Mesendoderm (in vitro differentiated cells): Measurements from ENCODE around the gene APBB2.

Experiments
- DNase-seq: peaks from one replicate; pipeline ENCODE4 v3.0.0; 2013
- H2AK5ac ChIP-seq: 2 replicates; pipeline ENCODE4 v1.6.1; 2013; ENCODE audit warnings: low read length, inconsistent platforms
- H2BK120ac ChIP-seq: 2 replicates; pipeline ENCODE4 v1.6.1; 2013; ENCODE audit warnings: low read depth, mild to moderate bottlenecking, low read length, moderate library complexity, mixed read lengths
- H2BK15ac ChIP-seq: replicated peaks from 2 replicates; pipeline ENCODE4 v1.6.1; 2013; ENCODE audit warnings: low read depth, mild to moderate bottlenecking, moderate library complexity
- H2BK5ac ChIP-seq: 2 replicates; pipeline ENCODE4 v1.6.1; 2013; ENCODE audit warnings: low read length, inconsistent platforms
- H3K18ac ChIP-seq: 2 replicates; pipeline ENCODE4 v1.6.1; 2013; ENCODE audit warnings: mild to moderate bottlenecking, low read length, mixed read lengths
- H3K23ac ChIP-seq: one replicate; pipeline ENCODE4 v1.6.1; 2013; ENCODE audit warnings: low read length
- H3K27ac ChIP-seq: 2 replicates; pipeline ENCODE4 v1.5.1; 2013; ENCODE audit warnings: low read depth, mild to moderate bottlenecking, inconsistent platforms, low read length, moderate library complexity
- H3K27me3 ChIP-seq: 2 replicates; pipeline ENCODE4 v1.6.1; 2013; ENCODE audit warnings: low read length, control low read depth, mild to moderate bottlenecking, inconsistent platforms; ENCODE audit not compliant: insufficient read depth, poor library complexity
- H3K36me3 ChIP-seq: 2 replicates; pipeline ENCODE4 v1.6.1; 2013; ENCODE audit warnings: low read length, inconsistent platforms; ENCODE audit not compliant: control insufficient read depth, insufficient read depth
- H3K4ac ChIP-seq: one replicate; pipeline ENCODE4 v1.6.1; 2013; ENCODE audit warnings: low read depth, mild to moderate bottlenecking, low read length, moderate library complexity
- H3K4me1 ChIP-seq: 2 replicates; pipeline ENCODE4 v1.6.1; 2013; ENCODE audit warnings: low read depth, low read length, inconsistent platforms; ENCODE audit not compliant: control insufficient read depth
- H3K4me2 ChIP-seq: 2 replicates; pipeline ENCODE4 v1.6.1; 2013; ENCODE audit warnings: low read length
- H3K4me3 ChIP-seq: 2 replicates; pipeline ENCODE4 v1.5.1; 2013; ENCODE audit warnings: mild to moderate bottlenecking, low read length
- H3K56ac ChIP-seq: one replicate; pipeline ENCODE4 v1.6.1; 2013; ENCODE audit warnings: low read length
- H3K79me1 ChIP-seq: 2 replicates; pipeline ENCODE4 v1.6.1; 2013; ENCODE audit warnings: low read length, inconsistent platforms
- H3K79me2 ChIP-seq: 2 replicates; pipeline ENCODE4 v1.6.1; 2013; ENCODE audit warnings: mild to moderate bottlenecking, low read length; ENCODE audit not compliant: control insufficient read depth, insufficient read depth
- H3K9ac ChIP-seq: 2 replicates; pipeline ENCODE4 v1.6.1; 2013; ENCODE audit warnings: low read length, inconsistent platforms
- H4K5ac ChIP-seq: one replicate; pipeline ENCODE4 v1.6.1; 2013; ENCODE audit warnings: low read length
- H4K8ac ChIP-seq: one replicate; pipeline ENCODE4 v1.6.1; 2013; ENCODE audit warnings: low read depth, mild to moderate bottlenecking, control low read depth, low read length, moderate library complexity
- WGBS: extraction: QIAGEN DNeasy Blood & Tissue Kit; methylation state at CpG from one replicate; pipeline ENCODE4 v1.1.7; 2013; ENCODE audit warnings: low lambda C conversion rate, missing lambda C conversion rate; ENCODE audit not compliant: insufficient coverage; ENCODE audit errors: extremely low coverage; 5-methylcytosine and 5-hydroxymethylcytosine counted together

Gene APBB2

DNA sequence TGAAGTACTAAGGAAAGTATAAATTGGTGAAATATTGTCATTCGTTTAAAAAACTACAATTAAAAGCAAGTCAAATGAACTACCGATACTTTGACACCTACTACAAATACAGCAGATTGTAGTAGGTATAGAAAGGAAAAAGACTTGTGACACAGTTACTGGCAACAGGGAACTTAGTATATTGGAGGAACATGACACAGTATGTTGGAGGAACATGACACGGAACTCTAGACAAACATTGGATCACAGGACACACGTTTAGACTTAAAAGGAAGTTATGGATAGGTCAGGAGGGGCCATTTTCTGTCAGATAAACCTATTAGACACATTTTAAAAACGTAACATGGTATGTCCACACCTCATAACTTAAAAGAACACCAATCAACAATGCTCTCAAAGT is 132.5 kb downstream of the APBB2 start:
- H3K27me3 ChIP-seq = no peaks in the 10 kb centered on the region
- no peak for DNase-seq
- no peak overlapping the region for H3K4ac ChIP-seq
- no peak overlapping the region for H3K56ac ChIP-seq
- peaks cover 4% of the 10 kb centered on the region for H3K4me1 ChIP-seq
- no peaks in the 10 kb centered on the region for H3K36me3 ChIP-seq
- no peak overlapping the region for H3K27ac ChIP-seq
- H2BK120ac ChIP-seq = no peak overlapping the region
- no peak overlapping the region for H3K4me3 ChIP-seq
- peak overlapping the region; percentile 28 for H4K8ac ChIP-seq
- no peaks in the 10 kb centered on the region for H3K79me1 ChIP-seq
- no peak overlapping the region for H3K18ac ChIP-seq
- no peak overlapping the region for H2BK5ac ChIP-seq
- H4K5ac ChIP-seq = no peak overlapping the region
- H2BK15ac ChIP-seq = no peak overlapping the region
- no peaks in the 10 kb centered on the region for H3K79me2 ChIP-seq
- no peak overlapping the region for H3K4me2 ChIP-seq
- no peak overlapping the region for H3K23ac ChIP-seq
- H2AK5ac ChIP-seq = no peak overlapping the region
- H3K9ac ChIP-seq = no peak overlapping the region
- no CpG with 5 or more reads among the region's 5 CpGs for WGBS

DNA sequence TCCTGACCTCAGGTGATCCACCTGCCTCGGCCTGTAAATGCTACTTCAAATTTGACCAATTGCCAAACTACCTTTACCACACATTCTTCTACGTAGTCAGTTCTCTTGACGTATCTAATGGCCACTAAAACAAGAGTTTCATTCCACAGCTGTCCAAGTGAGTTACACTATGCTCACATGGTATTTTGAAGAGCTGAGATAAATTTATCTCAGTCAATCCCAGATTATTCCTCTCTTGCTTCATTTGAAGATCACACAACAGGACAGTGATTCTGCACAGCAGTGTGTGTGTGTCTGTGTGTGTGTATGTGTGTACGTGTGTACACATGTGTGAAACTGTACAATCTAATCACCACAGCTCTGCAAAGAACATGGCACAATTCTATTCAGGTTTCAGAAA is 133.4 kb downstream of the APBB2 start:
- DNase-seq = no peak
- no peak overlapping the region for H2BK120ac ChIP-seq
- no peaks in the 10 kb centered on the region for H3K79me1 ChIP-seq
- no peak overlapping the region for H4K5ac ChIP-seq
- no peak overlapping the region for H2BK5ac ChIP-seq
- WGBS = no CpG with 5 or more reads among the region's 4 CpGs
- H2AK5ac ChIP-seq = no peak overlapping the region
- H3K27ac ChIP-seq = no peak overlapping the region
- H3K4me1 ChIP-seq = peaks cover 9% of the 10 kb centered on the region
- H3K27me3 ChIP-seq = no peaks in the 10 kb centered on the region
- H3K36me3 ChIP-seq = no peaks in the 10 kb centered on the region
- H3K23ac ChIP-seq = no peak overlapping the region
- no peaks in the 10 kb centered on the region for H3K79me2 ChIP-seq
- no peak overlapping the region for H3K4me3 ChIP-seq
- H3K56ac ChIP-seq = no peak overlapping the region
- H3K4me2 ChIP-seq = no peak overlapping the region
- no peak overlapping the region for H2BK15ac ChIP-seq
- no peak overlapping the region for H3K4ac ChIP-seq
- H3K9ac ChIP-seq = no peak overlapping the region
- H3K18ac ChIP-seq = no peak overlapping the region
- H4K8ac ChIP-seq = no peak overlapping the region

DNA sequence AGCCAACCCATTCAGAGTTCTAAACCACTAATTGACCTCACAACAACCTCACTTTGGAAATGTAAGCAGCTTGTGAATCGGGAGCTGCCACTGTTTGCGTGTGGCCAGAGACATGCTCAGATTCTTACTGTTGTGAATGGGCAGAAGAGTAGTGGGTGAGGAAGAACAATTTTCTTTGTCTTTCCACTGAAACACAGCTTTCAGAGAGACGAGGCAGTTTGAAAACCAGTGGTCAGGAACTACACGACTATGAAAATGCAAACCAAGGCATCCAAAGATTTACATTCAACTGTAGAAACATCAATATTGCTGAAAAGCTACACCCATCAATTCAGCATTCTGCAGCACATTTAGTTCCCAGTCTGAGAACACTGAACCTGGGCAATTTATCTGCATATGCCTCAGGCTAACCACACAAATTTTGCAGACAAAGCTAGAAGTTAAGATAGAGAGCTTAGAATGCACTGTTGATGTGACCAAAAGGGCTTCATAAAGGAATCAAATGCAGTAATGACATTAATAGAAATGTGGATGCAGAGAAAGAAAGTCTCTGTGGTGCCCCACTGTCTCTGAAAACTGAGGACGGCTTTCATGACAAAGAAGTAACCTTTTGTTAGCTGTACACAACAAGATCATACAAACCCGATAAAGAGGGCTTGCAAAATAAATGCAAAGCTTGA is 134.3 kb downstream of the APBB2 start:
- no peaks in the 10 kb centered on the region for H3K79me1 ChIP-seq
- no peaks in the 10 kb centered on the region for H3K36me3 ChIP-seq
- no peaks in the 10 kb centered on the region for H3K27me3 ChIP-seq
- no peak overlapping the region for H3K4me2 ChIP-seq
- no peak overlapping the region for H3K9ac ChIP-seq
- H2AK5ac ChIP-seq = no peak overlapping the region
- no peak overlapping the region for H3K56ac ChIP-seq
- no peak overlapping the region for H2BK120ac ChIP-seq
- H3K27ac ChIP-seq = no peak overlapping the region
- no peak overlapping the region for H3K23ac ChIP-seq
- no peak overlapping the region for H2BK15ac ChIP-seq
- H4K5ac ChIP-seq = no peak overlapping the region
- WGBS = no CpG with 5 or more reads among the region's 6 CpGs
- H3K79me2 ChIP-seq = no peaks in the 10 kb centered on the region
- H3K4me1 ChIP-seq = peaks cover 13% of the 10 kb centered on the region
- H3K4me3 ChIP-seq = no peak overlapping the region
- H2BK5ac ChIP-seq = no peak overlapping the region
- no peak overlapping the region for H4K8ac ChIP-seq
- DNase-seq = no peak
- H3K4ac ChIP-seq = no peak overlapping the region
- peak overlapping the region; percentile 51 for H3K18ac ChIP-seq

DNA sequence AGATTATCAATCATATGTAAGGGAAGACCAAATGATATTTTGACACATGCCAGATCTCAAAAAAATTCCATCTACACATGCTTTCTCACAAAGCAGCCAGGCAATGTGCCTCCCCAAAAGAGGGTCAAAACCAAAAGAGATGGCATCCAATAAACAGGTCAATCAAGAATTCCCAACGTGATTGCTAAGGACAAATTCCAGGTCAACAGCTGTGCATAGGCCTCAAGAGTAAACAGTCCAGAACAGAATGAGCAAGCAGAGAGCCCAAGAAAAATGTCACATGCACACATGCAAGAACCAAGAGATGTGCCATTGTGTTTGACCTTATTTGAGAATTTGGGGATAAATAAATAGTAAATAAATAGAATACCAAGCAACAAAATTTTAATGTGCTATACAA is 136.7 kb downstream of the APBB2 start:
- no CpG with 5 or more reads among the region's 1 CpG for WGBS
- H3K18ac ChIP-seq = no peak overlapping the region
- no peaks in the 10 kb centered on the region for H3K79me2 ChIP-seq
- no peak overlapping the region for H3K27ac ChIP-seq
- no peak overlapping the region for H3K56ac ChIP-seq
- no peaks in the 10 kb centered on the region for H3K27me3 ChIP-seq
- no peaks in the 10 kb centered on the region for H3K79me1 ChIP-seq
- H3K4me1 ChIP-seq = peaks cover 14% of the 10 kb centered on the region
- no peak overlapping the region for H2AK5ac ChIP-seq
- H2BK5ac ChIP-seq = no peak overlapping the region
- H3K4me2 ChIP-seq = no peak overlapping the region
- H3K9ac ChIP-seq = no peak overlapping the region
- no peaks in the 10 kb centered on the region for H3K36me3 ChIP-seq
- no peak overlapping the region for H4K8ac ChIP-seq
- no peak overlapping the region for H2BK15ac ChIP-seq
- H3K4me3 ChIP-seq = no peak overlapping the region
- no peak overlapping the region for H4K5ac ChIP-seq
- H3K23ac ChIP-seq = no peak overlapping the region
- H3K4ac ChIP-seq = no peak overlapping the region
- no peak for DNase-seq
- H2BK120ac ChIP-seq = no peak overlapping the region

DNA sequence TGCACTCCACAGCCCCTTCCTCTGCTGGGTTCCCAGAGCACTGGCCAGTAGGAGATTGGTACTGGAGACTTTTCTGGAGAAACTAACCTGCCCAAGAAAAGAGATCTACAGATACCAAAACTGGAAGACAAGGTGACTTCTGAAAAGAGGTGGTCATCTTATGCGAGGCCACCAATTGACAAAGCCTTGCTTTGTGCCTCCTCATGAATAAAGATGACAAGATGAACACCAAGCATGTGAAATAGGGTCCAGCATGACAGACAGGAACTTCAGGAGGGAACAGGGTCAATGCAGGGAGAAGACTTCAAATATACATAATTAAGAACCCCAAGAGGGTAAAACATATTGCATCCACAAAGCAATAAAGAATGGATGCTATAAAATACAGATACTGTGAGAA is 137.9 kb downstream of the APBB2 start:
- H3K79me1 ChIP-seq = no peaks in the 10 kb centered on the region
- peaks cover 19% of the 10 kb centered on the region for H3K4me1 ChIP-seq
- no peak overlapping the region for H3K4me2 ChIP-seq
- H4K8ac ChIP-seq = no peak overlapping the region
- H3K9ac ChIP-seq = no peak overlapping the region
- no CpG with 5 or more reads among the region's 1 CpG for whole genome bisulfite sequencing
- H2BK5ac ChIP-seq = no peak overlapping the region
- H3K79me2 ChIP-seq = no peaks in the 10 kb centered on the region
- peak overlapping the region; percentile 70 for H2BK120ac ChIP-seq
- no peak overlapping the region for H3K4me3 ChIP-seq
- H3K4ac ChIP-seq = no peak overlapping the region
- DNase-seq = no peak
- no peak overlapping the region for H2BK15ac ChIP-seq
- no peaks in the 10 kb centered on the region for H3K27me3 ChIP-seq
- no peaks in the 10 kb centered on the region for H3K36me3 ChIP-seq
- H3K56ac ChIP-seq = peak overlapping the region; percentile 26
- H4K5ac ChIP-seq = no peak overlapping the region
- H2AK5ac ChIP-seq = no peak overlapping the region
- H3K27ac ChIP-seq = no peak overlapping the region
- H3K18ac ChIP-seq = peak overlapping the region; percentile 28
- no peak overlapping the region for H3K23ac ChIP-seq

DNA sequence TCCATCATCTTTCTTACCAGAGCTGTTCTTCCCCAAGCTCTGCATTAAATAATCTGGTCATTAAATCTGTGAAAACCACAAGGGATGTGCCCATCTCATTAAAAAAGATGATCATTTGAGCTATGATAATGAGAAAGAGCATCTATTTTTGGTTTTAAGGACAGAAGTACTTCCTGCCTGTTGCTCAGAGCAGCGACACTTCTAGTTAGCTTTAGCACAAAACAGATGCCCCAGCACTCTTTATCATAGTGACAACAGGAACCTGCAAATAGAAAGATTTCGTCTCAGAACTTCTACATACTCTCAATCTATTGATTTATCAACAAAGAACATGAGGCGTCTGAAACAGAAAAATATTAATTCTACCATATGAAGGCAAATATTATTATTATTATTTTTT is 140.1 kb downstream of the APBB2 start:
- Histone ChIP-seq H3K27ac (no peak overlapping the region), H3K9ac (no peak overlapping the region), H2BK120ac (no peak overlapping the region), H3K79me1 (no peaks in the 10 kb centered on the region), H2BK5ac (no peak overlapping the region), H3K79me2 (no peaks in the 10 kb centered on the region), H3K4me1 (peaks cover 21% of the 10 kb centered on the region), H3K4me3 (no peak overlapping the region), H2BK15ac (no peak overlapping the region), H4K8ac (no peak overlapping the region), H3K4ac (no peak overlapping the region), H3K56ac (no peak overlapping the region), H3K4me2 (no peak overlapping the region), H3K23ac (no peak overlapping the region), H3K27me3 (no peaks in the 10 kb centered on the region), H3K18ac (no peak overlapping the region), H4K5ac (no peak overlapping the region), H2AK5ac (no peak overlapping the region), H3K36me3 (no peaks in the 10 kb centered on the region)
- WGBS = no CpG with 5 or more reads among the region's 3 CpGs
- DNase-seq = no peak
